BE2C (cell line): ENCODE measurements around the gene HNRNPC.
"Not testable (repeated sequence)": the region's sequence is repeated elsewhere in the genome, so short reads cannot be mapped to it uniquely, and the experiment has no call there.

Source experiments
- DNase-seq: peaks from one replicate; pipeline ENCODE4 v3.0.0-alpha.2; 2020
- H3K27me3 ChIP-seq: fragments of 250-450 bp; sonication (Bioruptor Pico); 2 replicates; pipeline ENCODE4 v1.5.1; 2020; ENCODE audit warnings: mild to moderate bottlenecking
- H3K36me3 ChIP-seq: fragments of 250-450 bp; sonication (Bioruptor Pico); 2 replicates; pipeline ENCODE4 v1.5.1; 2020; ENCODE audit warnings: mild to moderate bottlenecking
- H3K4me1 ChIP-seq: fragments of 250-450 bp; sonication (Bioruptor Pico); 2 replicates; pipeline ENCODE4 v1.5.1; 2020
- H3K4me3 ChIP-seq: 2 replicates; pipeline ENCODE4 v1.5.1; 2011; ENCODE audit warnings: low read depth, low read length
- H3K9me3 ChIP-seq: fragments of 250-450 bp; sonication (Bioruptor Pico); 2 replicates; pipeline ENCODE4 v1.5.1; 2020
- TF ChIP-seq, protein P1 (sequence below): IDR thresholded peaks from 2 replicates; pipeline ENCODE4 v1.5.1; 2012; ENCODE audit warnings: mild to moderate bottlenecking, low read depth, low read length

Gene HNRNPC

DNA sequence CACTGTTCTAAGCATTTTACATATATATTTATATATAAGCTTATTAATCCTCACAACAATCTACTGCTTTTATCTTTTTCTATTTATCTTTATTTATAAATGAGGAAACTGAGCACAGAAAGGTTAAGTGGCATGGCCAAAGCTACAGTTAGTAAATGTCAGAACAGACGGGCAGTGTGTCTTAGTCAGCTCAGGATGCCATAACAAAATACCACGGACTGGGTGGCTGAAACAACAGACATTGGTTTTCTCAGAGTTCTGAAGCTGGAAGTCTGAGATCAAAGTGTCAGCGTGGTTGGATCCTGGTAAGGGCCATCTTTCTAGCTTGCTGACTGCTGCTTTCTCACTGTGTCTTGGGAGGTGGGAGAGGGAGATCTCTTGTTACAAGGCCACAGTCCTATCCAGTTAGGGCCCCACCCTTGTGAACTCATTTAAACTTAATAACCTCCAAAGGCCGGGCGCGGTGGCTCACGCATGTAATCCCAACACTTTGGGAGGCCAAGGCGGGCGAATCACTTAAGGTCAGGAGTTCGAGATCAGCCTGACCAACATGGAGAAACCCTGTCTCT, 30.4 kb upstream of the HNRNPC start:
- H3K27me3 ChIP-seq, result no peaks in the 10 kb centered on the region
- H3K4me1 ChIP-seq, result no peaks in the 10 kb centered on the region
- TF ChIP-seq, protein P1, sequence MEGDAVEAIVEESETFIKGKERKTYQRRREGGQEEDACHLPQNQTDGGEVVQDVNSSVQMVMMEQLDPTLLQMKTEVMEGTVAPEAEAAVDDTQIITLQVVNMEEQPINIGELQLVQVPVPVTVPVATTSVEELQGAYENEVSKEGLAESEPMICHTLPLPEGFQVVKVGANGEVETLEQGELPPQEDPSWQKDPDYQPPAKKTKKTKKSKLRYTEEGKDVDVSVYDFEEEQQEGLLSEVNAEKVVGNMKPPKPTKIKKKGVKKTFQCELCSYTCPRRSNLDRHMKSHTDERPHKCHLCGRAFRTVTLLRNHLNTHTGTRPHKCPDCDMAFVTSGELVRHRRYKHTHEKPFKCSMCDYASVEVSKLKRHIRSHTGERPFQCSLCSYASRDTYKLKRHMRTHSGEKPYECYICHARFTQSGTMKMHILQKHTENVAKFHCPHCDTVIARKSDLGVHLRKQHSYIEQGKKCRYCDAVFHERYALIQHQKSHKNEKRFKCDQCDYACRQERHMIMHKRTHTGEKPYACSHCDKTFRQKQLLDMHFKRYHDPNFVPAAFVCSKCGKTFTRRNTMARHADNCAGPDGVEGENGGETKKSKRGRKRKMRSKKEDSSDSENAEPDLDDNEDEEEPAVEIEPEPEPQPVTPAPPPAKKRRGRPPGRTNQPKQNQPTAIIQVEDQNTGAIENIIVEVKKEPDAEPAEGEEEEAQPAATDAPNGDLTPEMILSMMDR, result no peak
- H3K36me3 ChIP-seq, result no peaks in the 10 kb centered on the region
- no peak overlapping the region for H3K4me3 ChIP-seq
- H3K9me3 ChIP-seq, result no peaks in the 10 kb centered on the region
- no peak for DNase-seq

DNA sequence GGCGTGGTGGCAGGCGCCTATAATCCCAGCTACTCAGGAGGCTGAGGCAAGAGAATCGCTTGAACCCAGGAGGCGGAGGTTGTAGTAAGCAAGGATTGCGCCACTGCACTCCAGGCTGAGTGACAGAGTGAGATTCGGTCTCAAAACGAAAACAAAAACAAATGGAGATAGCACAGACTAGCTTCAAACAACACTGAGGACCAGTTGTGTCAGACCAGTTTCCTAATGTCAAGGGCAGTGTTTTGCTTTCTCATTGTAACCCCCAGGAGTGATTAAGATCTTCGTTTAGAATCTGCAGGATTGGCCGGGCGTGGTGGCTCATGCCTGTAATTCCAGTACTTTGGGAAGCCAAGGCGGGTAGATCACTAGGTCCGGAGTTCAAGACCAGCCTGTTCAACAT, 29.1 kb upstream of the HNRNPC start:
- H3K27me3 ChIP-seq, result no peaks in the 10 kb centered on the region
- no peaks in the 10 kb centered on the region for H3K36me3 ChIP-seq
- H3K4me1 ChIP-seq, result no peaks in the 10 kb centered on the region
- no peak overlapping the region for H3K4me3 ChIP-seq
- TF ChIP-seq, protein P1, result no peak
- H3K9me3 ChIP-seq, result no peaks in the 10 kb centered on the region
- DNase-seq, result no peak

DNA sequence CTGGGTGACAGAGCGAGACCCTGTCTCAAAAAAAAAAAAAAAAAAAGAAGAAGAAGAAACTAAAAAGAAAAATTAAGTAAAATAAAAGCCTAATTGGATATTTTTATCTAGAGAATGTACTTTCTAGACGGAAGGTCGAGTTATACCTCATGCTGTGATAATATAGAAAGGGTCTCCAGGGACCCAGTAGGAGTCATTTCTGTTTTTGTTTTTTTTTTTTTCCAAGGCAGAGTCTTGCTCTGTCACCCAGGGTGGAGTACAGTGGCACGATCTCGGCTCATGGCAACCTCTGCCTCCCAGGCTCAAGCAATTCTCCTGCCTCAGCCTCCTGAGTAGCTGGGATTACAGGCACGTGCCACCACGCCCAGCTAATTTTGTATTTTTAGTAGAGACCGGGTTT, 24.8 kb upstream of the HNRNPC start:
- not testable (repeated sequence) for H3K27me3 ChIP-seq, H3K4me3 ChIP-seq, H3K36me3 ChIP-seq, H3K9me3 ChIP-seq, DNase-seq, H3K4me1 ChIP-seq

DNA sequence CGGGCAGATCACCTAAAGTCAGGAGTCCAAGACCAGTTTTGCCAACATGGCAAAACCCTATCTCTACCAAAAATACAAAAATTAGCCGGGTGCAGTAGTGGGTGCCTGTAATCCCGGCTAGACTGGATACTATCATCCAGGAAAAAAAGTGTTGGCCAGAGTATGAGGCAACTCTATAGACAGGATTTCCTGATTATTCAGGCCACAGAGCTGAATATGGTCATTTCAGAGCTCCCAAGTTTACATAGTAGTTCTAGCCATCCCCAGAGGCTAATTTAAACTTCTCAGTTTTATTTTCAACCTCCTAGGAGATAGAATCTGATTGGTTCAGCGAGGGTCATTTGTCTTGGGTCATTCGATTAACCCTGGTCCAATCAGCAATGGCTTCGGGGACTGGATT, 17.9 kb upstream of the HNRNPC start:
- Histone ChIP-seq H3K9me3 (no peaks in the 10 kb centered on the region), H3K4me1 (no peaks in the 10 kb centered on the region), H3K36me3 (no peaks in the 10 kb centered on the region), H3K4me3 (no peak overlapping the region), H3K27me3 (no peaks in the 10 kb centered on the region)
- DNase-seq, result no peak
- TF ChIP-seq, protein P1, result no peak

DNA sequence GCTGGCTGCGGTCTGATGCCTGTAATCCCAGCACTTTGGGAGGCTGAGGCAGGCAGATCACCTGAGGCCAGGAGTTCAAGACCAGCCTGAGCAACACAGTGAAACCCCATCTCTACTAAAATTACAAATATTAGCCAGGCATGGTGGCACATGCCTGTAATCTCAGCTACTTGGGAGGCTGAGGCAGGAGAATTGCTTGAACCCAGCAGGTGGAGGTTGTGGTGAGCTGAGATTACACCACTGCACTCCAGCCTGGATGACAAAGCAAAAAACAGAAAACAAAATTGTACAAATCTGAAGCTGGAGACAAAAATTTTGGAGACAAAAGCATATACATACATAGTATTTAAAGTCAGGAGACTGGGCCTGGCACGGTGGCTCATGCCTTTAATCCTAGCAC, 17.3 kb upstream of the HNRNPC start:
- not testable (repeated sequence) for H3K4me1 ChIP-seq, DNase-seq, H3K9me3 ChIP-seq

DNA sequence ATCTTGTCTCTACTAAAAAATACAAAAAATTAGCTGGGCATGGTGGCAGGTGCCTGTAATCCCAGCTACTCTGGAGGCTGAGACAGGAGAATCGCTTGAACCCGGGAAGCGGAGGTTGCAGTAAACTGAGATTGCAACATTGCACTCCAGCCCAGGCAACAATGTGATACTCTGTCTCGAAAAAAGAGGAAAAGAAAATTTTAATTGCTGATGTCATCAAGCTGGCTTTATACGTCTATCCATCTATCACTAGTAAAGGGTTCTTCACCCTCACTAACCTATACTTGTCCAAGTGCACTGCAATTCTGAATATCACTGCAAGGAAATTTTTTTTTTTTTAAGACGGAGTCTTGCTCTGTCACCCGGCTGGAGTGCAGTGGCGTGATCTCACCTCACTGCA, 12.7 kb upstream of the HNRNPC start:
- H3K4me3 ChIP-seq, H3K36me3 ChIP-seq, DNase-seq, H3K4me1 ChIP-seq, H3K9me3 ChIP-seq, H3K27me3 ChIP-seq: not testable (repeated sequence)

More for the DNA sequence above, 17.3 kb upstream of the HNRNPC start:
- not testable (repeated sequence) for H3K36me3 ChIP-seq, H3K4me3 ChIP-seq, H3K27me3 ChIP-seq

DNA sequence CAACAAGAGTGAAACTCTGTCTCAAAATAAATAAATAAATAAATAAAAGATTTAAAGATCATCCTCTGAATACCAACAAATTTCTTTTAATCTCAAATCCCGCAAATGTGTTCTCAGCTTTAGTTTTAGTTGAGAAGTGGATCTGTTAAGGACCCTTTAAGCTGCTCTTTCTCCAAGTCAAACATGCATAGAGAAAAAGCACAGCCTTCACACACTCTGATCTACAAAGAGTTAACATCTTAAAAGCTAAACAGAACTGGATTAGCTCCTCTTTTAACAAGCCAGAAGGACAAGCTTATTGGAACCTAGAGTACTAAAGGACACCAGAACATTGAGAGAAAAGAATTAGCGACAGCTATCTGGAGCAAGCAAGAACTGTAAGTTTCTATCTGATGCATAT, 10.5 kb upstream of the HNRNPC start, which contains the start of gene RPGRIP1:
Gene RPGRIP1 (plus strand): TSS at position 301 of the 400 bp plus-strand sequence. CDS start 7,894 bp downstream, outside the sequence.
- DNase-seq, result no peak
- TF ChIP-seq, protein P1, result no peak
- H3K4me3 ChIP-seq, result no peak within 1 kb of the TSS

DNA sequence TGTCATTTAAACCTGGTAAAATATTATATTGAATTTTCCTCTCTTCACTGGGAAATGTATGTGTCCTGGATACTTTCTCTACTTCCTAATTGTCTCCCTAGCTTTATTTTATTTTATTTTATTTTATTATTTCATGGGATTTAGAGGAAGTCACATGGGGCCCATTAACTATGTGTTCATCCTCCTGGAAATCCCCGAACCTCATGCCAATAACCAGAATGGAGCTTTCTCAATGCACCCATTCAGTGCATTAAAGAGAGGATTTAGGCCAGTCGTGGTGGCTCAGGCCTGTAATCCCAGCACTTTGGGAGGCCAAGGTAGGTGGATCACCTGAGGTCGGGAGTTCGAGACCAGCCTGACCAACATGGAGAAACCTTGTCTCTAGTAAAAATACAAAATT, 9.4 kb upstream of the HNRNPC start:
- no peak for DNase-seq
- H3K4me1 ChIP-seq, result no peaks in the 10 kb centered on the region
- no peaks in the 10 kb centered on the region for H3K36me3 ChIP-seq
- no peaks in the 10 kb centered on the region for H3K9me3 ChIP-seq
- no peaks in the 10 kb centered on the region for H3K27me3 ChIP-seq
- TF ChIP-seq, protein P1, result no peak
- no peak overlapping the region for H3K4me3 ChIP-seq

More for the DNA sequence above, 10.5 kb upstream of the HNRNPC start, which contains the start of gene RPGRIP1:
- no peaks in the 10 kb centered on the region for H3K36me3 ChIP-seq
- H3K9me3 ChIP-seq, result no peaks in the 10 kb centered on the region
- H3K27me3 ChIP-seq, result no peaks in the 10 kb centered on the region
- H3K4me1 ChIP-seq, result no peaks in the 10 kb centered on the region
